NCI-H187 (cell line): ENCODE results near the gene HERC5.
"Not testable (repeated sequence)": the region's sequence is repeated elsewhere in the genome, so short reads cannot be mapped to it uniquely, and the experiment has no call there.

Source experiments
- DNase-seq, 2 experiments: peaks; one replicate each; lab custom pipeline; 2025; lab: John Stamatoyannopoulos, UW

Gene HERC5

DNA sequence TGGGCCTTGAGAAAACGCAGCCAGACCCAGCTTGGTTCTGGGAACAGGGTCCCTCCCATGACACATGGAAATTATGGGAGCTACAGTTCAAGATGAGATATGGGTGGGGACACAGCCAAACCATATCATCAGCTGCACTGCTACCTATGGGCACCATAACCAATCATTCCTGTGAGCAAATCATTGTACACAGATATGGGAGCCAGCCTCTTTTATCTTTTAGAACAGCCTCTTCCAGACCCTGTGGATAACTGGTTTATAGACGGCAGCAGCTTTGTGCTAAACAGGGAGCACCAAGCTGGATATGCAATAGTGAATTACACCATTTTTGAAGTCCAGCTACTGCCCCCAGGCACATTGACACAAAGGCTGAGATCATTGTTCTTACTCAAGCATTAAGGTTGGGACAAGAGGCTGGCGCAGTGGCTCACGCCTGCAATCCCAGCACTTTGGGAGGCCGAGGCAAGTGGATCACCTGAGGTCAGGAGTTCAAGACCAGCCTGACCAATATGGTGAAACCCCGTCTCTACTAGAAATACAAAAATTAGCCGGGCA lies 8.6 kb upstream of the HERC5 start:
- not testable (repeated sequence) for DNase-seq

DNA sequence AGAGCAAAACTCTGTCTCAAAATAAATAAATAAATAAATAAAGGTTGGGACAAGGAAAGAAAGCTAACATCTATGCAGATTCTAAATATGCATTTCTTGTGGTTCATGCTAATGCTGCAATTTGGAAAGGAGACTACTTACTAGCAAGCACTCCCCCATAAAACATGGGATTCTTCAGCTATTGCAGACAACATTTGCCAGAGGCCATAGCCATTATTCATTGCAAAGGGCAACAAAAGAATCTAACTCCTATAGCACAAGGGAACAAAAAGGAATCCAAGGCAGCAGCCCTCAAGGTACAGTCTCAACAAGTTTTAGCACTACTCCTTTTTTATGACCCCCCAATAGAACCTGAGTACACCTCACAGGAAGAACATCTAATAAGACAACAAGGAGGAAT lies 8.0 kb upstream of the HERC5 start:
- DNase-seq = no peak

DNA sequence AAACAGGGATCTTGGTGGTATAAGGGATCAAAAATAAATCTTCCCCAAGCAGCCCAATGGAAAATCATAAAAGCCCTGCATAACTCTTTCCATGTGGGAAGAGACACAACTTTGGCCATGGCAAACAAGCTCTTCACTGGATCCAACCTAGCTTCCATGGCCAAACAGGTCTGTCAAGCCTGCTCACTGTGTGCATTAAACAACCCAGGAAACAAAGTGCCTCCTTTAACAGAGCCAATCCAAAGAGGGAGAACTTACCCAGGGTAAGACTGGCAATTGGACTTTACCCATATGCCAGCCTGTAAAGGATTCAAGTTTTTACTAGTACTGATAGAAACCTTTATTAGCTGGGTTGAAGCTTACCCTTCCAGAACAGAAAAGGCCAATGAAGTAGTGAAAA lies 7.6 kb upstream of the HERC5 start:
- no peak for DNase-seq

DNA sequence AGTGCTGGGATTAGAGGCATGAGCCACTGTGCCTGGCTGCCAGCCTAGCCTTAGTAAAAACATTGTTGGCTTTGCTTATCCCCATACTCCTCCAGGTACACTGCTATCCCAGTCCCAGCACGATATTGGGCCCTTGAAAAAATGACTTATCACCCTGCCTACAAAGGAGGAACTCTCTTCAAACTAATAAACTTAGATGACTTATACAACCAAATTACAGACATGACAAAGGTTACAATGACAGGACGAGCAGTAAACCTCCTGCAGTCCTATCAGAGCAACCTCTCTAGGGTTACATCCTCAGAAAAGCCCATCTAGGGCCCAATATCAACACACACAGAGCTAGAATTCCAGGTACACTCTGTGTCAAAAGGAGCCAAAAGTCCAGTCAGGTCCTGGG lies 5.7 kb upstream of the HERC5 start:
- DNase-seq = no peak

DNA sequence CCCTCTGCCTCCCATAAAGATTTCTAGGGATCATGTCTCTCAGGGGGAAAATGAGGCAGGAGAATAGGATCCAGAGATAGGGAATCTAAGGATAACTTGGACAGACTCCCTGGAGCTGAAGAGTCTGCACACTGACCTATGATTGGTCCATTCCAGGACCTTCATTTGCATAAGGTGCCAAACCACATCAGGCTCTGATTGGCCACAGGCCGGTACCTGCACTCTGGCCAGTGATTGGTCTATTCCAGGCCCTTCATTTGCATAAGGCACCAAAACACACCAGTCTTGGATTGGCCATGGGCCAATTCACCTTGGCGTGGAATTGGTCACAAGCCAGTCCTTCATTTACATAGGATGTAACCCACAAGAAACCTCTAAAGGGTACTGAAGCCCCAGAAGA lies 4.0 kb upstream of the HERC5 start:
- DNase-seq = no peak

DNA sequence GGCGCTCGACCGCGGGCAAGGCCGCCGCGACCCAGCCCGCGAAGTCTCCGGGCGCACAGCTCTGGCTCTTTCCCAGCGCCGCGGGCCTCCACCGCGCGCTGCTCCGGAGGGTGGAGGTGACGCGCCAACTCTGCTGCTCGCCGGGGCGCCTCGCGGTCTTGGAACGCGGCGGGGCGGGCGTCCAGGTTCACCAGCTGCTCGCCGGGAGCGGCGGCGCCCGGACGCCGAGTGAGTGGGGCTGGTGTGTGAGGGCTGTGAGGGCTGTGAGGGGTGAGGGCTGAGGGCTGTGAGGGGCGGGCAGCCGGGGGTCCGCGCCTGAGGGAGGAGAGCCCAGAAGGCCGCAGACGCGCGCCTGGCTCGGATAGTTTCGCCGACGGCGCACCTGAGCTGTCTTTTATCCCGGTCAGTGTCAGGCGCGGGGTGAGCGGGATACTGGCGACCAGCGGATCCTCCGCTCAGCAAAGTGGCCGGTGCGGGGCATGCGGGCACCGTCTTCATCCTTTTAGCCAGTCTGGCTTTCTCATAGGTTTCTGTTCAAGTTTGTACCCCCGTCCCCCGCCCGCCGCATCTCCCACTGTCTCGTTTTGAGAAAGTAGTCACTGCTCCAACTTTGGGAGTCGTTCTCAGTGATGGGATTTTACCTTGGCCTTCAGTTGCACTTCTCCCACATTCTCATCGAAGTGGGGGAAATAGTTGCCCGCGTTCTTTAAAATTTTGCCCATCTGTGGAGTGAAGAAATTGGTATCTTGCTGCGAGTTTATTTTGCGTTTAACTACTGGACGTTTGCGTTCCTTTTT lies 586 bp downstream of the HERC5 start:
- no peak for DNase-seq

DNA sequence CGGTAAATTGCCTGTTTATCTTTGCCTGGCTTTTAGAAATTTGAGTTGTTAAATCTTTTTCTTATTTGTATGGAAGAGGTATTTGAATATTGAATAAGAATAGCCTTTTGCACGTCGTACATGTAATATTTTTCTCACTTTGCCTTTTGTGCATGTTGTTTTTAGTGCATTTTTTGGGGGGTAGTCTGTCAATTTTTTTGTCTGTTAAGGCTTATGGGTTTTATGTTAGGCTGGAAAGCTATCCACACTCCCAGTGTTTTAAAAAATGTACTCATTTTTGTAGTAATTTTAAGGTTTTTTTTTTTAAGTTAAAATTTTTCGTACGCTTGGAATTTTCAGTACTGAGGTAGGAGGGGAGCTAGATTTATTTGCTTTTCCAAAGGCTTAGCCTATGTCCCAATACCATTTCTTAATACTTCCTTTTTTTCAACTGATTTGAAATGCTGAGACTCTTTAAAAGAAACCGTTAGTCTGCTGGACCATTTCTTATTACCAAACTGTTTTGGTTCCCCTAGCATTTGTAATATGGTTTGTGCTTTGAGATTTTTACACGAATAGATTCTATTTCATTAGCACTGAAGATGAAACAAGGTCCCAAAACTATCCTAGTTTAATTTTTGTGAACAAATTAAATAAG lies 1.3 kb downstream of the HERC5 start:
- no peak for DNase-seq

DNA sequence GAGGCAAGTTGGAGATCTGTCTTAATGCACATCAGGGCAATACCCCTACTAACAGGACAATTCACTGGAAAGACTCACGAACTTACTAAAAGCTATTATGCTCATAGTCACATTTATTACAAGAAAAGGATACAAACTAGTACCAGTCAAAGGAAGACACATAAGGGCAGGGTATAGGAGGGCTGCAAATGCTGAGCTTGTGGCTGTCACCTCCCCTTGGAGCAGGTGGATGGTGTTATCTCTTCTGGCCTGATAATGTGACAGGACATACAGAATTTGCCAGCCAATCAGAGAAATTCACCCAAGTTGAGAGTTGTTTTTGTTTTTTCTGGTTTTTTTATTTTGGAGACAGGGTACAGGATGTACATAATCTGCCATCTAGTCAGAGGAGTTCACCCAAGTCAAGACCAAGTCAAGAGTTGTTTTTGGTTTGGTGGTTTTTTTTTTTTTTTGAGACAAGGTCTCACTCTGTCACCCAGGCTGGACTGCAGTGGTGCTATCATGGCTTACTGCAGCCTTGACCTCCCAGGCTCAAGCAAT lies 8.8 kb downstream of the HERC5 start:
- no peak for DNase-seq

DNA sequence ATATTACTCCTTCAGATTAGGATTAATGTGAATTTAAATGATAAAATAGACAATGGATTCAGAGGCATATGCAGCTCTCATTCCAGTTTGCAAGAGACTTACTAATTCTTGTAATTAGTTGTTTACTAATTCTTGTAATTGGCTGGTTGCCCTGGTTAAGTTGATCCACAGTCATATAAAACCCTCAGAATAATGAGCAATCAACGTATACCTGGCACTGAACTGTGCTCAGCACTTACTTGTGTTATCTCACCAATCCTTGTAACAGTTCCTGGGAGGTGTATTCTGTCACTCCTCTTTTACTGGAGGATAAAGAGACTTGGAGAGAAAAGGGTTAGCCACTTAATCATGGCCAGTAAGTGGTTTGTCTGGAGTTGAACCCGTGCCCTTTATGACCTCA lies 10.5 kb downstream of the HERC5 start:
- DNase-seq = no peak

DNA sequence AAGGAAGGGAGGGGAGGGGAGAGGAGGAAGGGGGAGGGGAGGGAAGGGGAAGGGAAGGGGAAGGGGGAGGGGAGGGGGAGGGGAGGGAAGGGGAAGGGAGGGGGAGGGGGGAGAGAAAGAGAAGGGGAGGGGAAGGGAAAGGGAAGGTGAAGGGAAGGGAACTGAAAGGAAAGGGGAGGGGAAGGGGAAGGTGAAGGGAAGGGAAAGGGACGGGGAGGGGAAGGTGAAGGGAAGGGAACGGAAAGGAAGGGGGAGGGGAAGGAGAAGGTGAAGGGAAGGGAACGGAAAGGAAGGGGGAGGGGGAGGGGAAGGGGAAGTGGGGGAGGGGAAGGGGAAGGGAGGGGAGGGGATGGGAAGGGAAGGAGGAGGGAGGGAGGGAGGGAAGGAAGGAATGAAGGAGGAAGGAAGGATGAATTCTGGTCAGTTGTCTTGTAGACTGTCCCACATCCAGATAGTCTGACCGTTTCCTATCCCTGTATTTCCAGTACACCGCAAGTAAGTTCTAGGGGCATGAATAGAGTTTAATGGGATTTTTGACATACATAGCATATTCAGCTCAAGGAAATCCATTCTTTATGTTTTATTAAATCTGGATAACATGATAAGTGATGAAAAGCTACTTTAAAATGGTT lies 20.4 kb downstream of the HERC5 start:
- no peak for DNase-seq

DNA sequence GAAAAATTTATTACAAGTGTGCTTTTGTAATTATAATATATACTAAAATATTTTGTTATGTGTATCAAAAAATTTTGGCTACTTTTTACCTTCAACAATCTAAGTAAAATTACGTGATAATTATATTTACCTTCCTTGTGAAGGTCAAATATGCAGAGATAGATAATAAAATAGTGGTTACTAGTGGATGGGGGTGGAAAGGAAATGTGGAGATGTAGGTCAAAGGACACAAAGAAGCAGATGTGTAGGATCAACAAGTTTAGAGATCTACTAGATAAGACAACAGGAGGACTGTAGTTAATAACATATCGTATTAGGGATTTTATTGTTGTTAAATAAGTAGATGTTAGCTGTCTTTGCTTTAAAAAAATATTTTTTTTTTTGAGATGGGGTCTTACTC lies 21.3 kb downstream of the HERC5 start:
- DNase-seq = no peak

DNA sequence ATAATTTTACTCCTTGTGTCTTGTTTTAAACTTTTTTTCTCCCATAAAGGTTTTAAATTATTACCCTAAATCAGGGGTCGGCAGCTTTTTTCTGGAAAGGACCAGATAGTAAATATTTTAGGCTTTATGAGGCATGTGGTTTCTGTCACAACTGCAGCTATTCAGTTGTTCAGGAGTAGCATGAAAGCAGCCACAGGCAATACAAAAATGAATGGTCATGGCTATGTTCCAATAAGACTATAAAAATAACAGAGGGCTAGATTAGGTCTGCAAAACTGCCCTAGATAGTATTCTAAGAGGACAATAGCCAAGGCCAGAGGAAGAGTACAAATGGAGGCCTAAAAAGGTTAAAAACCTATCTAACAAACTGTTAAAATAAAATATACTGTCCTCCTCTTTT lies 24.6 kb downstream of the HERC5 start:
- DNase-seq = no peak

DNA sequence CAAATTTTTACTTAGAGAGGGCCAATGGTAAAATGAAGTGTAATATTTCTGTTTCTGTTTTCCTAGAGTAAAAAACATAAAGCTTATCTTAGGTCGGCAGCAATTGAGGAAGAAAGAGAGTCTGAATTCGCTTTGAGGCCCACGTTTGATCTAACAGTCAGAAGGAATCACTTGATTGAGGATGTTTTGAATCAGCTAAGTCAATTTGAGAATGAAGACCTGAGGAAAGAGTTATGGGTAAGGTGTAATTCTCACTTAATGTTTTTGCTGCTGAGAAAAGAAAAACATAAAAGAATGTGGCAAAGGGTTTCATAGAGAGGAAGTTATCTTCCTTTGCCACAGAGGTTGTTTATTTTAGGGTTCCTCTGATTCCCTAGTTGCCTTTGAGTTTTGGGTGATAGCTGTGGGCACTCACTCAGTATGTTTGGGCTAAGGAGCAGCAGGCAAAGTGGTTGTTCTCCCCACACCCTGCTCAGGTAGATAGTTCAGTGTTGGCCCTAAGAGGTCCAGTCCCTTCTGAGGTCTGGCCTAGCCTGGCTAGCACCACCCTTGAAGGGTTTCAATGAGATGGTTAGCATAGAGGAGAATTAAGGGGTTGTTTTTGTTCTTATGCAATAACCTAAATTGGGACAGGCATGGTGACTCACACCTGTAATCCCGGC lies 32.3 kb downstream of the HERC5 start:
- no peak for DNase-seq

DNA sequence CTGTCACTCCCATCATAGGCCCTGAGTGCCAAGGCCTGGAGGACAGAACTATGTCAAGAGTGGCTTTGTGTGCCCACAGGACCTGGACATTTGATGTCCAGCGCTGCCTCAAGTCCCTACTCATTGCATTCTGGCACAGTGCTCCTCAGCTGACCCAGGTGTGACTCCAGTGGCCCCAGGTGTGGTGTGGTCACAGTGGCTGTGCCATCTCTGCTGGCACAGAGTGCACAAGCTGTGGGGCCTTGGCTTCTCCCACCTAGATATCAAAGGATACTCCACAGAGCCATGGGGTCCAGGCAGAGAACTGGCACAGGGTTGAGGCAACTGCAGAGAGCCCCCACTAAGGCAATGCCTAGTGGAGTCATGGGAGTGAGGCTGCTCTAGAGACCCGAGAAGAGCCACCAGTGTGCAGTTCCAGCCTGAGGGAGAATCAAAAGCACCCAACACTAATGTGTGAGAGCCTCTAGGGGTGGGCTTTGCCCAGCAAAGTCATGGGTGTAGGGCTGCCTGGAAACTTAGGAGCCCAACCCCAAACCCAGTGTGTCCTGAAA lies 41.0 kb downstream of the HERC5 start:
- no peak for DNase-seq

DNA sequence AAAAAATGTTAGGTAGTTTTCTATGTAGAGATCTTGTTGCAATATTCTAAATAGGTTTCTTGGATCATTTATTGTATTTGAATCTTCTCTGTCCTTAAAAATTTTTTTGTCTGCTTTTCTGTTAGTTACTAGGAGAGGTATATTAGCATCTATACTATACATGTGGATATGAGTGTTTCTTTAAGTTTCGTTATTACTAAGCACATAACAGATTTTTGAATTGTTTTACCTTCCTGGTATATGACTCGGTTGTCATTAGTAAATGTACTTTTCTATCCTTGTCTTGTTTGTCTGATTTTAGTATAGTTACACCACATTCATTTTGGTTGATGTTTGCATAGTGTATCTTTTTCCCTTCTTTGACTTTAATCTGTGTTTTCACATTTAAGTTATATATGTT lies 46.4 kb downstream of the HERC5 start:
- no peak for DNase-seq

DNA sequence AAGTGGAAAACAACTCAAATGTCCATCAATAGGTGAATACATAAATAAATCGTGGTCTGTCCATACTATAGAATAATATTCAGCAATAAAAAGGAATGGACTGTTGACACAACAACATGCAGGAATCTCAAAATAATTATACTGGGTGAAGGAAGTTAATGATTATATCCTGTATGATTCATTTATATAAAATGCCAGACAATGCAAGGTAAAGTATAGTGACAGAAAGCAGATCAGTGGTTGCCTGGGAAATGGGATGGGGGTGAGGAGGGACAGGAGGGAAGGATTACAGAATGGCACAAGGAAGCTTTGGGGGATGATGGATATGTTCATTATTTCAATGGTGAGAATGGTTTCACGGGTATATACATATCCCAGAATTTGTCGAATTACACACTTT lies 54.3 kb downstream of the HERC5 start:
- no peak for DNase-seq

DNA sequence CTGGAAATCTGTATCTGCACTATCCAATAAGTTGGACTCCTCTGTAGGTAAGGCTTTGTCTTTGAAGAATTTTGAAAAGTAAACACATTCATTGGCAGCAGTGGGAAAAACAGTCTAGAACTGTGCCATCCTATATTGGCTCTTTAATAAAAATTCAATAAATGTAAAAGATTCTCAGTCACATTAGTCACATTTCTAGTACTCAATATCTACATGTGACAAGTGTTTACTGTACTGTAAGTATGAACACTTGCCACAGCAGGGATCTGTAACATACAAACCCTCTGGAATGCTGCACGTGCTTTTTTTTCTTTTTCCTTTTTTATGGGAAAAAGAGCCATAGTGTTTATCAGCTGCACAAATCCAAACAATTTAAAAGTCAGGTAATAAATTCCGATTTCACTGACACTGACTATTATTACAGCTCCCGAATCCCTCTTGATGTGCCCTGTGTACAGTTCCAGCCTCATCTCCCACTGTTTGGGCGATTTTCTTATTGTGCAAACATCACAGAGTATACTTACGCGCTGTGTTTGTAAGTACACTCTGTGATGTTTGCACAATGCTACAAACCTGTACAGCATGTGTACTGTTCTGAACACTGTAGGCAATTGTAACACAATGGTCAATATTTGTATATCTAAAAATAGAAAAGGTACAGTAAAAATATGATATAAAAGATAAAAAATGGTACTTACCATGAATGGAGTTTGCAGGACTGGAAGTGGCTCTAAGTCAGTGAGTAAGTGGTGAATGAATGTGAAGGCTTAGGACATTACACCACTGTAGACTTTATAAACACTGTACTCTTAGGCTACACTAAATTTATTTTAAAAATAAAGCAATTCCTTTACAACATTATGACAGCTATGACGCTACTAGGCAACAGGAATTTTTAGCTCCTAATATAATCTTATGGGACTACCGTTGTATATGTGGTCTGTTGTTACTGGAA lies 57.9 kb downstream of the HERC5 start:
- no peak for DNase-seq

DNA sequence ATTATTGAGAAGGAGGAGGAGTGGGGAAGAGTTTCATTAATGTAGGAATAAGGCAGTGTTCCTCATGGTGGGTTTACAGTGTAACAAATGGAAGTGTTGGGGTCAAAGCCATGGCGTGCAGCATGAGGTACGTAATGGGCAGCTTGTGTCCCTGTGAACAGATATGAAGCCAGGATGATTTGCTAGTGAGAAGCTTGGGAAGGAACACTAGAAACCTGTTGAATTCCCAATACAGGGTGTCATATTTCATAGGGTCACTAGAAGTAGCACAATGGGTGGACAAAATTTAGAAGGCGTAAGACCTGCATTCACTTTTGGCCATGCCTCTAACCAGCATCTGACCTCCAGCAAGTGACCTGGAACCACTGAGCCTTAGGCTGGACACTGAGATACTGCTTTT lies 59.8 kb downstream of the HERC5 start:
- DNase-seq = no peak

DNA sequence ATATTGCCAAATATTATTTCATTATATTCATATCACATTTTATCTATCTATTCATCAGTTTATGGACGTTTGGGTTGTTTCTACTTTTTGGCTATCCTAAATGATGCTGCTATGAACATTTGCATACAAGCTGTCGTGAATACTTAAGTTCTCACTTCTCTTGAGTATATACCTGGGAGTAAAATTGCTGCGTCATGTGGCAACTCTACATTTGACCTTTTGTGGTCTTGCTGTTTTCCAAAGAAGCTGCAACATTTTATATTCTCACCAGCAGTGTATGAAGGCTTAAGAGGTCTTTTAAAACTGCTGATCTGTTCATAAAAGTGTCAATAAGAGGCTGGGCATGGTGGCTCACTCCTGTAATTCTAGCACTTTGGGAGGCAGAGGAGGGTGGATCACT lies 60.9 kb downstream of the HERC5 start:
- DNase-seq = no peak

DNA sequence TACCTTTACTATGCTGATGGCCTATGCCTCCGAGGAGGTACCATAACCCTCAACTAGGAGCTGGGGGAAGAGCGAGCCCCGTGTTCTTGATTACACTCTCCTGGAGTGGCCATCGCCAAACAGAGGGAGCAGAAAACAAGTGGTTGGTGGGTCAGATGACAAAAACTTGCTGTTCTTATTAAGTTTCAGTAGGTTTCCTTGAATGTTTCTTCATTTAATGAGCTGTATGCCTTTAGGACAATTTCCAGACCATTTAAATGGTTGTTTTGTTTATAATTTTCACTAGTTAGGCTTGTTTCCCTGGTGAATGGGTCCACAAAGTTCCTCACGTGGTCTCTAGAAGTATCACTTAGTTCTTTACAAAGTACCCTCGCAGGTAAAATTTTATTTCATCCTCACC lies 62.0 kb downstream of the HERC5 start:
- DNase-seq = no peak
